ENCODE results near the gene LMX1A. TPM values are rescaled to one million over a fixed set of nuclear protein-coding genes. Genes with fewer than 3 reads are reported as not detected.

LMX1A gene
- total and polyA plus RNA-seq, 2 of the 13 experiments (the other 11 are each of a cell fraction or from before 2014, with no cell fraction given) = 0.07 TPM; not detected in 1

DNA sequence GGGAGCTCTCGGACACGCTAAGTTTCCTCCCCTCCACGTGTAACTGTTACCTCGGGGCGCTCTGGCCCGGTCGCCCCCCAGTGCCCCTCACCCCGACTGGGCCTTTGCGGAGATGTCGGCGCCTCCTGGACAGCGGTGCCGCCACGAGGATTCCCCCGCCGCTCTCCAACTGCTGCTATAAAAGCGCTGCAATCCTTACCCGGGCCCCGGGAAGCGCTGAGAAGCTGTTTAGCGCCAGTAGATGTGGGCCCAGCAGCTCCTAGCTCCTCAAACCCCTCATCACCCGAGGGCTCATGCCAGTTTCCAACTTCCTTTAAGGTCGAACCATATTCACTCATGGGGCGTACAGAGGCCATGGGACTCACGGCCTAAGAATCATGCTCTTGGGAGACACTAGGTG lies 361 bp upstream of the LMX1A start (continued):
- TF ChIP-seq YEATS4 (CRISPR knock-in tag; IDR thresholded peaks at IDR 0.05; ENCODE audit: borderline replicate concordance) = no peak
- TF ChIP-seq MTA3 (CRISPR knock-in tag; IDR thresholded peaks at IDR 0.05) = no peak

DNA sequence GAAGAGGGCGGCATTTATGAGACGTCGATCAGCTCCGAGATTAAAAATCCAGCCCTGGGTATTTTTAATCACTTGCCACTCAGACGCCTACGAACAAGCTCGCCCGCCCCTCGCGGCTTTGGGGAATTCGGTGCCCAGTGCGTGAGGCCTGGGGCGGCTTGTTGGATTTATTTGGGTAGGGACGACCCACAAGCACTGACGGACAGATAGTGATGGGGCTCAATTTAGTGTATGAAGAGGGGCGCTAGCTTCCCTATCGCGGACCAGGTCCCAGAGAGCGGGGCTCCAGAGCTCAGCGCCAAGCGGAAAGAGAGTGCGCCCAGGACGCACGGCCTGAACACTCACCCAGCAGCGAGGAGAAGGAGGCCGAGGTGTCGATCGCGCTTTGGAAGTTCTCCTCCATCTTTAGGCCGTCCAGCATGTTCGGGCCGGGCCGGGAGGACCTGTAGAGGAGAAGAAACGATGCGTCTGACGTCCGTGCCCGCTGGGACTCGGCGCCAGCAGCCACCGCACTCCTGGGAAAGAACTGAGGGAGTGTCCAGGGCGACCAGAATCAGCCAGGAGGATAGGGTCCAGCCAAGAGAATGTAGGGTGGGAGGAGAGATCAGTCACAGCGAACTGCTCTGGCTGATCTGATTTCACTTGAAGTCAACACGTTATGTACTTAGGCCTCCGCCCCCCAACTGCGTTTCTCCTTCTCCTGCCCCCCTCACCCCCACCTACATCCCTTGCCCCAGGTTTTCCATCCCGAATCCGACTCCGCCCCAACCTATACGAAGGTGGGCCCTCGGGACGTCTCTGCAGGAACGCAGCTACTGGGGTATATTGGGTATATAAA lies 1.2 kb downstream of the LMX1A start:
- 84% methylated on average over 53 of the region's 53 CpGs for WGBS (ENCODE audit: low lambda C conversion rate)
- ATAC-seq (no peak), DNase-seq (ENCODE audit: low spot score) (no peak), FAIRE-seq (no peak)
- ChIA-PET CTCF (ENCODE audit: low intra/inter-chr PET ratio, low total read pairs) (no interaction called here), POLR2A (no interaction called here)
- H3K4me2 ChIP-seq (ENCODE audit: low read depth, low read length) = no peak overlapping the region
- no peaks in the 10 kb centered on the region for H4K20me1 ChIP-seq (ENCODE audit: insufficient read depth, low read length)
- no peaks in the 10 kb centered on the region for H3K79me2 ChIP-seq (ENCODE audit: insufficient read depth, low read length)
- no TSS peak for BruUV-seq (replicated peaks)
- H3K27me3 ChIP-seq (ENCODE audit: control insufficient read depth in 1 of 2, insufficient read depth in 2 of 2, low read length in 2 of 2) = no peaks in the 10 kb centered on the region
- intact Hi-C loops (cut with micrococcal nuclease; ENCODE audit: unreplicated experiment) = no loop called here
- H3K4me1 ChIP-seq (ENCODE audit: insufficient read depth, low read length) = no peaks in the 10 kb centered on the region
- no peaks in the 10 kb centered on the region for H3K9me3 ChIP-seq (ENCODE audit: low read length)
- in situ Hi-C loops (cut with HindIII; ENCODE audit: extremely low pct_ligation_motif_present, low pct_unique_long_range_greater_than_20kb) = no loop called here
- H3K9ac ChIP-seq (ENCODE audit: insufficient read depth, low read depth, low read length) = no peak overlapping the region
- H3K27ac ChIP-seq (ENCODE audit: extremely low read length, insufficient read depth, low read length) = no peak overlapping the region
- no peaks in the 10 kb centered on the region for H3K36me3 ChIP-seq (replicated peaks in 1 of 2; ENCODE audit: control insufficient read depth in 1 of 2, insufficient read depth in 2 of 2, low read length in 2 of 2)
- H3K4me3 ChIP-seq (replicated peaks in 1 of 3; ENCODE audit: insufficient read depth in 1 of 3, low read depth in 2 of 3, low read length in 3 of 3) = no peak overlapping the region
- H2AFZ ChIP-seq (ENCODE audit: low read length) = no peak overlapping the region
- no peak for TF ChIP-seq ZNF234 (CRISPR knock-in tag; conservative IDR thresholded peaks at IDR 0.05)
- no peak for TF ChIP-seq NONO (IDR thresholded peaks at IDR 0.05)
- TF ChIP-seq NONO (CRISPR knock-in tag; conservative IDR thresholded peaks at IDR 0.05) = no peak
- TF ChIP-seq ZZZ3 (CRISPR knock-in tag; IDR thresholded peaks at IDR 0.05; ENCODE audit: borderline replicate concordance) = no peak
- no peak for TF ChIP-seq TCF7L2 (IDR thresholded peaks at IDR 0.05; ENCODE audit: low read depth, low read length)
- no peak for TF ChIP-seq ZNF343 (CRISPR knock-in tag; IDR thresholded peaks at IDR 0.05)
- no peak for TF ChIP-seq HOXA3 (CRISPR knock-in tag; IDR thresholded peaks at IDR 0.05)
- TF ChIP-seq PRMT3 (CRISPR knock-in tag; IDR thresholded peaks at IDR 0.05; ENCODE audit: borderline replicate concordance, low read depth) = no peak
- TF ChIP-seq, protein P1, sequence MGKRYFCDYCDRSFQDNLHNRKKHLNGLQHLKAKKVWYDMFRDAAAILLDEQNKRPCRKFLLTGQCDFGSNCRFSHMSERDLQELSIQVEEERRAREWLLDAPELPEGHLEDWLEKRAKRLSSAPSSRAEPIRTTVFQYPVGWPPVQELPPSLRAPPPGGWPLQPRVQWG (CRISPR knock-in tag; IDR thresholded peaks at IDR 0.05; ENCODE audit: borderline replicate concordance, low read depth) = no peak
- TF ChIP-seq ZNF563 (CRISPR knock-in tag; IDR thresholded peaks at IDR 0.05) = no peak
- TF ChIP-seq JARID2 (CRISPR knock-in tag; IDR thresholded peaks at IDR 0.05; ENCODE audit: insufficient replicate concordance) = no peak
- TF ChIP-seq, protein P2, sequence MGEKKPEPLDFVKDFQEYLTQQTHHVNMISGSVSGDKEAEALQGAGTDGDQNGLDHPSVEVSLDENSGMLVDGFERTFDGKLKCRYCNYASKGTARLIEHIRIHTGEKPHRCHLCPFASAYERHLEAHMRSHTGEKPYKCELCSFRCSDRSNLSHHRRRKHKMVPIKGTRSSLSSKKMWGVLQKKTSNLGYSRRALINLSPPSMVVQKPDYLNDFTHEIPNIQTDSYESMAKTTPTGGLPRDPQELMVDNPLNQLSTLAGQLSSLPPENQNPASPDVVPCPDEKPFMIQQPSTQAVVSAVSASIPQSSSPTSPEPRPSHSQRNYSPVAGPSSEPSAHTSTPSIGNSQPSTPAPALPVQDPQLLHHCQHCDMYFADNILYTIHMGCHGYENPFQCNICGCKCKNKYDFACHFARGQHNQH (CRISPR knock-in tag; IDR thresholded peaks at IDR 0.05) = no peak
- TF ChIP-seq, protein P3, sequence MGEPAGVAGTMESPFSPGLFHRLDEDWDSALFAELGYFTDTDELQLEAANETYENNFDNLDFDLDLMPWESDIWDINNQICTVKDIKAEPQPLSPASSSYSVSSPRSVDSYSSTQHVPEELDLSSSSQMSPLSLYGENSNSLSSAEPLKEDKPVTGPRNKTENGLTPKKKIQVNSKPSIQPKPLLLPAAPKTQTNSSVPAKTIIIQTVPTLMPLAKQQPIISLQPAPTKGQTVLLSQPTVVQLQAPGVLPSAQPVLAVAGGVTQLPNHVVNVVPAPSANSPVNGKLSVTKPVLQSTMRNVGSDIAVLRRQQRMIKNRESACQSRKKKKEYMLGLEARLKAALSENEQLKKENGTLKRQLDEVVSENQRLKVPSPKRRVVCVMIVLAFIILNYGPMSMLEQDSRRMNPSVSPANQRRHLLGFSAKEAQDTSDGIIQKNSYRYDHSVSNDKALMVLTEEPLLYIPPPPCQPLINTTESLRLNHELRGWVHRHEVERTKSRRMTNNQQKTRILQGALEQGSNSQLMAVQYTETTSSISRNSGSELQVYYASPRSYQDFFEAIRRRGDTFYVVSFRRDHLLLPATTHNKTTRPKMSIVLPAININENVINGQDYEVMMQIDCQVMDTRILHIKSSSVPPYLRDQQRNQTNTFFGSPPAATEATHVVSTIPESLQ (CRISPR knock-in tag; conservative IDR thresholded peaks at IDR 0.05) = no peak
- TF ChIP-seq, protein P4, sequence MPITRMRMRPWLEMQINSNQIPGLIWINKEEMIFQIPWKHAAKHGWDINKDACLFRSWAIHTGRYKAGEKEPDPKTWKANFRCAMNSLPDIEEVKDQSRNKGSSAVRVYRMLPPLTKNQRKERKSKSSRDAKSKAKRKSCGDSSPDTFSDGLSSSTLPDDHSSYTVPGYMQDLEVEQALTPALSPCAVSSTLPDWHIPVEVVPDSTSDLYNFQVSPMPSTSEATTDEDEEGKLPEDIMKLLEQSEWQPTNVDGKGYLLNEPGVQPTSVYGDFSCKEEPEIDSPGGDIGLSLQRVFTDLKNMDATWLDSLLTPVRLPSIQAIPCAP (CRISPR knock-in tag; IDR thresholded peaks at IDR 0.05; ENCODE audit: low read depth) = no peak
- no peak for TF ChIP-seq TCF12 (IDR thresholded peaks at IDR 0.05)
- no peak for TF ChIP-seq TCF12 (CRISPR knock-in tag; IDR thresholded peaks at IDR 0.05)
